Esophagus squamous epithelium (tissue), 4 donors: ENCODE measurements around the gene FITM1.
A peak's percentile ranks its signal among the peaks of the same experiment; 100 is the strongest.

Experiments
- CTCF ChIP-seq, 6 experiments: fragments of 450-650 bp in 4 of 6; fragments of 200-600 bp in 2 of 6; sonication (generic) in 2 of 6; IDR thresholded peaks; one replicate each; pipeline ENCODE4 v1.5.1; 2016 to 2019; ENCODE audit warnings: antibody characterized with exemption in 6 of 6, mild to moderate bottlenecking in 4 of 6, moderate library complexity in 4 of 6
- POLR2A ChIP-seq, 4 donors: fragments of 450-650 bp; IDR thresholded peaks; one replicate each; pipeline ENCODE4 v1.6.1; 2017; ENCODE audit warnings: antibody characterized with exemption in 4 of 4, mild to moderate bottlenecking in 4 of 4, moderate library complexity in 3 of 4

- TF ChIP-seq CTCF (IDR thresholded peaks at IDR 0.05) (no peak), POLR2A (IDR thresholded peaks at IDR 0.05) (peak in 2 of 4 donors; percentile 12 to 59)
Measured at GRCh38 chr14:24146978-24147760, 16.7 kb downstream of the FITM1 start, which contains the start of gene RNF31.
